Body of pancreas (tissue), 4 donors: Measurements from ENCODE around the gene HOXC4.

Source experiments
- POLR2A ChIP-seq, 3 donors: fragments of 450-650 bp; IDR thresholded peaks; one replicate each; pipeline ENCODE4 v1.6.1; 2016; ENCODE audit warnings: antibody characterized with exemption in 3 of 3, mild to moderate bottlenecking in 2 of 3
- TF ChIP-seq, protein P1 (sequence below), 7 experiments: fragments of 450-650 bp in 4 of 7; fragments of 200-600 bp in 3 of 7; sonication (generic) in 3 of 7; IDR thresholded peaks; one replicate each; pipeline ENCODE4 v1.5.1; 2016 to 2019; ENCODE audit warnings: antibody characterized with exemption in 7 of 7

DNA sequence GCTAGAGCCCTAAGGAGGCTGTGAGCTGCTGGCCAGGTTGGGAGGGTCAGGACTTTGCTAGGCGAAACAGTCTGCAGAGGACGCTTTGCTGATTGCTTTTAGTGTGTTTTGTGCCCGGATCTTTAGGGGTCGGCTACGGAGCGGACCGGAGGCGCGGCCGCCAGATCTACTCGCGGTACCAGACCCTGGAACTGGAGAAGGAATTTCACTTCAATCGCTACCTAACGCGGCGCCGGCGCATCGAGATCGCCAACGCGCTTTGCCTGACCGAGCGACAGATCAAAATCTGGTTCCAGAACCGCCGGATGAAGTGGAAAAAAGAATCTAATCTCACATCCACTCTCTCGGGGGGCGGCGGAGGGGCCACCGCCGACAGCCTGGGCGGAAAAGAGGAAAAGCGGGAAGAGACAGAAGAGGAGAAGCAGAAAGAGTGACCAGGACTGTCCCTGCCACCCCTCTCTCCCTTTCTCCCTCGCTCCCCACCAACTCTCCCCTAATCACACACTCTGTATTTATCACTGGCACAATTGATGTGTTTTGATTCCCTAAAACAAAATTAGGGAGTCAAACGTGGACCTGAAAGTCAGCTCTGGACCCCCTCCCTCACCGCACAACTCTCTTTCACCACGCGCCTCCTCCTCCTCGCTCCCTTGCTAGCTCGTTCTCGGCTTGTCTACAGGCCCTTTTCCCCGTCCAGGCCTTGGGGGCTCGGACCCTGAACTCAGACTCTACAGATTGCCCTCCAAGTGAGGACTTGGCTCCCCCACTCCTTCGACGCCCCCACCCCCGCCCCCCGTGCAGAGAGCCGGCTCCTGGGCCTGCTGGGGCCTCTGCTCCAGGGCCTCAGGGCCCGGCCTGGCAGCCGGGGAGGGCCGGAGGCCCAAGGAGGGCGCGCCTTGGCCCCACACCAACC is 23.9 kb upstream of the HOXC4 start:
- TF ChIP-seq, protein P1, sequence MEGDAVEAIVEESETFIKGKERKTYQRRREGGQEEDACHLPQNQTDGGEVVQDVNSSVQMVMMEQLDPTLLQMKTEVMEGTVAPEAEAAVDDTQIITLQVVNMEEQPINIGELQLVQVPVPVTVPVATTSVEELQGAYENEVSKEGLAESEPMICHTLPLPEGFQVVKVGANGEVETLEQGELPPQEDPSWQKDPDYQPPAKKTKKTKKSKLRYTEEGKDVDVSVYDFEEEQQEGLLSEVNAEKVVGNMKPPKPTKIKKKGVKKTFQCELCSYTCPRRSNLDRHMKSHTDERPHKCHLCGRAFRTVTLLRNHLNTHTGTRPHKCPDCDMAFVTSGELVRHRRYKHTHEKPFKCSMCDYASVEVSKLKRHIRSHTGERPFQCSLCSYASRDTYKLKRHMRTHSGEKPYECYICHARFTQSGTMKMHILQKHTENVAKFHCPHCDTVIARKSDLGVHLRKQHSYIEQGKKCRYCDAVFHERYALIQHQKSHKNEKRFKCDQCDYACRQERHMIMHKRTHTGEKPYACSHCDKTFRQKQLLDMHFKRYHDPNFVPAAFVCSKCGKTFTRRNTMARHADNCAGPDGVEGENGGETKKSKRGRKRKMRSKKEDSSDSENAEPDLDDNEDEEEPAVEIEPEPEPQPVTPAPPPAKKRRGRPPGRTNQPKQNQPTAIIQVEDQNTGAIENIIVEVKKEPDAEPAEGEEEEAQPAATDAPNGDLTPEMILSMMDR (IDR thresholded peaks at IDR 0.05), result no peak
- no peak for TF ChIP-seq POLR2A (IDR thresholded peaks at IDR 0.05)
